ENCODE data around the gene MGAT5B. TPM values are rescaled to one million over a fixed set of nuclear protein-coding genes. Genes with fewer than 3 reads are reported as not detected.

Gene MGAT5B
- total and polyA plus RNA-seq, 10 donors = 0.02 to 2.0 (median 0.75) TPM

- Histone ChIP-seq H3K27ac (no peak overlapping the region), H3K4me1 (no peaks in the 10 kb centered on the region), H3K27me3 (replicated peaks in 1 of 7) (peaks cover 0 to 37% (median 0%) of the 10 kb centered on the region in 7 donors), H3K36me3 (no peaks in the 10 kb centered on the region), H3K9me3 (no peaks in the 10 kb centered on the region), H3K4me3 (no peak overlapping the region)
- WGBS, 5 donors = 62 to 81% (median 76%) methylated on average over 5 to 17 of the region's 17 CpGs
- TF ChIP-seq CTCF (IDR thresholded peaks at IDR 0.05 in 8 of 11, conservative IDR thresholded peaks at IDR 0.05 in 3 of 11) (no peak), POLR2AphosphoS5 (IDR thresholded peaks at IDR 0.05) (no peak), POLR2A (IDR thresholded peaks at IDR 0.05) (no peak)
- no peak for DNase-seq
- intact Hi-C loops (cut with DNase I; ENCODE audit: low total_unique reads) = no loop called here
These were observed 37.6 kb downstream of the MGAT5B start for GRCh38 chr17:76905836-76906235.

GRCh38 chr17:76906463-76906862 is 38.3 kb downstream of the MGAT5B start:
- WGBS, 5 donors = 52 to 79% (median 69%) methylated on average over 5 to 6 of the region's 6 CpGs
- intact Hi-C loops (cut with DNase I; ENCODE audit: low total_unique reads) = no loop called here

GRCh38 chr17:76907352-76907751 is 39.1 kb downstream of the MGAT5B start:
- WGBS, 5 donors = 85 to 95% (median 92%) methylated on average over 3 of the region's 3 CpGs
- Histone ChIP-seq H3K4me3 (no peak overlapping the region), H3K4me1 (no peaks in the 10 kb centered on the region), H3K36me3 (no peaks in the 10 kb centered on the region), H3K9me3 (no peaks in the 10 kb centered on the region), H3K27ac (no peak overlapping the region), H3K27me3 (replicated peaks in 1 of 7) (peaks cover 0 to 37% (median 0%) of the 10 kb centered on the region in 7 donors)
- TF ChIP-seq POLR2AphosphoS5 (IDR thresholded peaks at IDR 0.05) (no peak), CTCF (IDR thresholded peaks at IDR 0.05 in 8 of 11, conservative IDR thresholded peaks at IDR 0.05 in 3 of 11) (no peak), POLR2A (IDR thresholded peaks at IDR 0.05) (no peak)
- DNase-seq = no peak
- intact Hi-C loops (cut with DNase I; ENCODE audit: low total_unique reads) = no loop called here

More at GRCh38 chr17:76906463-76906862, 38.3 kb downstream of the MGAT5B start:
- Histone ChIP-seq H3K9me3 (no peaks in the 10 kb centered on the region), H3K4me1 (no peaks in the 10 kb centered on the region), H3K4me3 (no peak overlapping the region), H3K36me3 (no peaks in the 10 kb centered on the region), H3K27ac (no peak overlapping the region), H3K27me3 (replicated peaks in 1 of 7) (peaks cover 0 to 37% (median 0%) of the 10 kb centered on the region in 7 donors)
- TF ChIP-seq CTCF (IDR thresholded peaks at IDR 0.05 in 8 of 11, conservative IDR thresholded peaks at IDR 0.05 in 3 of 11) (no peak), POLR2AphosphoS5 (IDR thresholded peaks at IDR 0.05) (no peak), POLR2A (IDR thresholded peaks at IDR 0.05) (no peak)
- DNase-seq = no peak

GRCh38 chr17:76909971-76910760 is 42.0 kb downstream of the MGAT5B start:
- peaks cover 0 to 38% (median 0%) of the 10 kb centered on the region in 7 donors for H3K27me3 ChIP-seq (replicated peaks in 1 of 7)
- TF ChIP-seq POLR2A (IDR thresholded peaks at IDR 0.05) = no peak
- TF ChIP-seq POLR2AphosphoS5 (IDR thresholded peaks at IDR 0.05) = no peak
- TF ChIP-seq CTCF (IDR thresholded peaks at IDR 0.05 in 8 of 11, conservative IDR thresholded peaks at IDR 0.05 in 3 of 11) = no peak
- no peaks in the 10 kb centered on the region for H3K4me1 ChIP-seq
- no peaks in the 10 kb centered on the region for H3K9me3 ChIP-seq
- 29 to 60% (median 33%) methylated on average over 12 to 13 of the region's 13 CpGs for WGBS, 5 donors
- no peaks in the 10 kb centered on the region for H3K36me3 ChIP-seq
- no peak for DNase-seq
- H3K27ac ChIP-seq = no peak overlapping the region
- no peak overlapping the region for H3K4me3 ChIP-seq
- intact Hi-C loops (cut with DNase I; ENCODE audit: low total_unique reads) = no loop called here
